GM18909 (cell line): ENCODE results near the gene C1QTNF5.

Experiments
- ATAC-seq: cut with Tn5 transposase; IDR thresholded peaks from one replicate; pipeline ENCODE4 v1.9.1; 2021; ENCODE audit warnings: mild to moderate bottlenecking; ENCODE audit not compliant: unreplicated experiment, poor library complexity

C1QTNF5 gene

DNA sequence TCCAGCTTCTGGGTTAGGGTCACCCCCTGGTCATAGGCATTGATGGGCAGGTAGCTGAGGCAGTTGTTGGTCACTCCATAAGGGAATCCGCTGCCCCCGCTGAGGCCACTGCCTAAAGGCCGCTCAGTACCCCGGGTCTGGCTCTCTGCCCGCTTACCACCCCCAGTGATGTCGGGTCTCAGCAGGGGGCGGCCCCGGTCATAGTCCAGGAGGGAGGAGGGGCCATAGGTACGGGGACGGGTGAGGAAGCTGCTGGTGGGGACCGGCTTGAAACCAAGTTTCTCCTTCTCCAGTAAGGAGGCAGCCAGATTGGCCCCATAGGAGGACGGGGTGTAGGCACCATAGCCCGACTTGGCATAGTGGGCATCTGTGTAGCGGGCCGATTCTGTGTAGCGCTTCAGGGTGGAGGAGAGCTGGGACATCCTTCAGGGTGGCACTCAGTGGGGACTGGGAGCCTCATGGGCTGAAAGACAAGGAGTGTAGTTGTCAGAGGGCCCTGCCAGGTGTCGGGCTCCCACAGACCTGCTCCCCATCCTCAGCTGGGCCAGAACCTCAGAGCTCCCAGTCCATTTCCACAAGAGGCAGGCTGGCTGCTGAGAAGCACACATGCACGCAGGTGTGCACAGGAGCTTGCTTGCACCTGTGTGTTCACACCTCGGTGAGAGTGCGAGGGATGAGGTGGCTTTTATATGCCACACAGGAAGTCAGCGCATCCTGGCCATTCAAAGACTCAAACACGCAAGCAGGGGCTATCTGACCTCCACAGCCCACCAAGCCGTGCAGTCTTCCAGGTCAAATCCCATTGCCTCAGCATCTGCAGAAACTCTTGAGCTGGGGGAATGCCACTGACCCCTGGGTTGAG is 32.6 kb upstream of the C1QTNF5 start:
- ATAC-seq, result no peak

- ATAC-seq, result no peak
Observed at GRCh38 chr11:119372260-119373058, 31.8 kb upstream of the C1QTNF5 start.

DNA sequence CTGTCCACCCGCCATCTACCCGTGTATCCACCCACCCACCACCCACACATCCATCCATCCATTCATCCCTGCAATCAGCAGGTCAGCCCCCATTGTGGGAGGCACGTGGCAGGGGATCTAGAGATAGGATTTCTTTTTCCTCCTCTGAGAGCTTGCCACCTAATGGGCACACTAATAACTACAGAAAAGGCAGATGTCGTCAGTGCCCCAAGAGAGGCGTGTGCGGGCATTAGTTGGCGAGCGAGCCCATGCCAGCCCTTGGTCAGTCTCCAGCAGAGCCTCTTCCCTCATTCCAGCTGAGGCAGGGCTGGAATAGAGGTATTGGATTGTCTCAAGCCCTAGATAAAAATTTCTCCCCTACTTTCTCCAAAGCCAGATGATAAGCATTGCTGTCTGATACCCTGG is 31.1 kb upstream of the C1QTNF5 start:
- ATAC-seq, result no peak

GRCh38 chr11:119371067-119371601 is 30.5 kb upstream of the C1QTNF5 start:
- no peak for ATAC-seq

DNA sequence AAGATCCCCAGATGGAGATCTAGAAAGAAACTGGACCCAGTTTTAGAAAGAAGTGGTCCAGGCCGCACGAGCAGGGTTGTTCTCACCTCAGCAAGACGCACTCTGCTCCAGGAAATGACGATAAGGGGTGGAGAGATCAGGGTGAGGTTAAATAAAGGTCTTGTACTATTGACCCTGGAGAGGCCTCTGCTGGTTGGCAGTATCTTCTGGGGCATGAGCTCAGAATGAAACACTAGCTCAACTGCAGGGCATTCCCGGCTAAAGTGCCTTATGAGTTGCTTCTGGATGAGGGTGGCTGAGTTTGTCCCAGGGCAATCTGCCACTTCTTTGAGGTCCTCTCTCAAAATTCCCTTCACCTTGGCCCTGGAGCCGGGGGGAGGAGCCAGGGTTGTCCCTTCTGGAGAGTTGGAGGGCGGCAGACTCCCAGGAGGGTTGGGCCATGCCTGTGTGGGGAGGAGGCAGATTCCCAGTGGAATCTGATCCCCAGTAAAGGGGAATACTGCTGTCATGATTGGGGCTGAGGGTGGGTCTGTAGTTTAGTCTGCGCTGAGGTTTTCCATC is 29.9 kb upstream of the C1QTNF5 start:
- ATAC-seq, result no peak

- ATAC-seq, result no peak
Observed at GRCh38 chr11:119369132-119369925, 28.6 kb upstream of the C1QTNF5 start.

- no peak for ATAC-seq
Observed at GRCh38 chr11:119368121-119369034, 27.7 kb upstream of the C1QTNF5 start.

GRCh38 chr11:119367661-119368120 is 27.0 kb upstream of the C1QTNF5 start:
- no peak for ATAC-seq

DNA sequence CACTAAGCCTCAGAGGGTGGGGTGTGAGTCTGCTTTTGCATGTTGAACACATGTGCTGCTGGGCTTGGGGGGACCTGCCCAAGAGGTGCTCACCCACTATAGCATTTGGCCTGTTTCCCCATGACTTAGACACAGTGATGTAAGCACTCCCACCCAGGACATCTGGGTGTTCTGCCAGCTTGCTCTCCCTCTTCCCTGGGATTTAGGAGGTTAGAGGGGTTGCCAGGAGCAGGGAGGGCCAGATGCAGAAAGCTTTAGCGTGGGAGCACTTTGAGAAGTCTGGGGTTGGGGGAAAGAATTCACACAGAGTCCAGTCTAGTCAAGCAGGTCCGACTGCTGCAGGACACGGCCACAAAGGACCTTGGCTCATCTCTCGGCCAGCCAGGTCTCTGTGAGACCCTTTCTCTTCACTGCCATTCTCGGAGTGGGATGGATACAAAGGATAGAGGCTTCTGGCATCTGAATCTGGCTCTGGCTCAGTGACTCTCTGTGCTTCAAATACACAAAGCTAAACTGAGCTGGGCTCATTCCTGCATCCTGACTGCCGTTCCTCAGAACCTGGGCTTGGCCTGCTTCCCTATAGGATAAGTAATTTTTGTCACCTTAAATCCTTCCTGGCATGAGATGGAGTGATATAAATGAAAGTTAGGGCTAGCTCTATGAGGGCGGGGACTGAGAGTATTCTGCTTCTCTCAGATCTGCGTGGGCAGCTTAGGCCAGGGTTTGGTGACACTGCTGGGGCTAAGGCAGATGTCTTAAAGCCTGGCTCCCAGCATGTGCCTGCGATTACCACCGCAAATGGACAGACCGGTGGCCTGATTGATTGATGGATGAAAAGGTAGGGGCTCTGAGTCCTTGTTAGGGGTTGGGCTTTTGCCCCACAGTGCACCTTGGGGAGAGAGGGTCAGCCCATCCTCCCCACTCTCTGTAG is 26.3 kb upstream of the C1QTNF5 start:
- ATAC-seq, result no peak

GRCh38 chr11:119365071-119365591 is 24.4 kb upstream of the C1QTNF5 start:
- no peak for ATAC-seq

DNA sequence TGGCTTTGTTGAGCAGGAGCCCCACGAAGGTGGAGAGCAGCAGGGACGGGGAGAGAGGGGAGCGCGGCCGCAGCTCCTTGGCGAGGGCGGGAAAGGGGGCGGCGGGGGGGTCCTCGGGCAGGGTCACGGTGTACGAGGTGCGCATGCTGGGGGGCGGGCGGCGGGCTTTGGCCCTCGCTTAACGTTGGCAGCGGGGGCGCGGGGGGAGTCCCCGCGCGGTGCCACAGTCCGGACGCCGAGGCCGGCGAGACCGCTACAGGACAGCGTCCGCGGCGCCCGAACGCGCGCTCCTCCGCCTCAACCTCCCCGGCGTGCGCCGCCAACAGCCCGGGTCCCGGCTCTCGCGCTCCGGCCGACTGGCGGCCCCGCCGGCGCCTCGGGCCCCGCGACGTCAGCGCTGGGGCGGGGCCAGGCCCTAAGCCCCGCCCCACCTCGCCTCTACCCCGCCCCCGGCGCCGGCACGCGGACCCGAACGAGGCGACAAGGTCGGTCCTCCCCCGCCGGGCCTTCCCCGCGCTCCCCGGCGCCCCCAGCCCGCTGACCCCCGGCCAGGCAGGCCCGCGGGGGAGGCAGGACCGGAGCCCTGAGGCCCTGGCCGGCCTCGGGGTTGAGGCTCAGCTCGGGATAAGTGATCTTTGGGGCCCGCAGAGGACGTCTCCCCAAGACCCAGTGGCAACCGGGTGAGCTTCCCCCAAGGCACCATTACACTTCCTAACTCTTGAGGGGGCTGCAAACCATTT is 23.3 kb upstream of the C1QTNF5 start:
- no peak for ATAC-seq

GRCh38 chr11:119363081-119363850 is 22.6 kb upstream of the C1QTNF5 start:
- ATAC-seq, result no peak

- ATAC-seq, result no peak
Observed at GRCh38 chr11:119362741-119363080, 22.0 kb upstream of the C1QTNF5 start.

DNA sequence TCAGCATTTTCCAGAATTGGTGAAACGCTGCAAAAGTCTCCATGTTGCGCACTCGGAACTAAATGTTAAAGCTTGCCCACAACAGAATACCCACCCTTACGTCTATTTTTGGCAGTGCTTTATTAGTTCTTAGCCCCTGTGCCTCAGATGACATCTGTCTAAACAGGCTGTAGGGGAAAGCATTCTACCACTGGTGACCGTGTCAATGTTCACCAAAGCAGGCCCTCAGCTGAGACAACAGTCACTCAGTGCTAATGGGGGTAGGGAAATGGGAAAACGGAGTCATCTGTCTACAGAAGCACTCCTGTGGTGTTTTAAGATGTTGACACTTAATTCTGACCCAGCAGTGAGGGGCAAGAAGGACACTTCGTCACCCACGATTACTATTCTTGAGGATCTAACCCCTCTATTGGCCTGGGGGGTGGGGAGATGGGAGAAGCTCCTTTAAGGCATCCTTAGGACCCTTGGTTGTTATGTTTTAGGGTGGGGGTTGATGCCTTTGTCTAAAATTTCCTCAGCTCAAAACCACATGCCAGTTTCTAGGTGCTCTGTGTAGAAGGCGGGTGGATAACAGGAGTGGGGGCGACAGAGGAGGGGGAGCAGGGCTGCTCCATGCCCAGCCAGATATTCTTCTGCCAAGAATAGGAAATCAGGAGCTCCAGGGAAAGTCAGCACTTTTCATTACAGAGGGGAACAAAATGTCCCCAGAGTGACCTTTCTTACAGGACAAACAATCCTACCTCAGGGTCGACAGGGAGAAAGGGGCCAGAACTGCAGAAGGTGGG is 21.4 kb upstream of the C1QTNF5 start:
- no peak for ATAC-seq

- no peak for ATAC-seq
Observed at GRCh38 chr11:119361056-119361787, 20.5 kb upstream of the C1QTNF5 start.
